ENCODE data around the gene ANKRD52. TPM values are rescaled to one million over a fixed set of nuclear protein-coding genes. Genes with fewer than 3 reads are reported as not detected.

Gene ANKRD52
- total RNA-seq, 1 experiment from 2014 or later, result 46.3 TPM

GRCh38 chr12:56204275-56204674 is 53.9 kb downstream of the ANKRD52 start:
- H3K36me3 Mint-ChIP-seq (ENCODE audit: insufficient read depth, unreplicated experiment), result peaks cover 42% of the 10 kb centered on the region
- POLR2A ChIA-PET, result interaction anchor here (1.4 to 3.8 kb wide), 2 partner anchors 15 to 17 kb away, joined by 6 to 23 read pairs; partner anchors contain the start of genes RNF41 and SMARCC2
- H3K4me1 Mint-ChIP-seq (ENCODE audit: insufficient read depth, unreplicated experiment), result peaks cover 5% of the 10 kb centered on the region
- DNase-seq (ENCODE audit: unreplicated experiment), result no peak
- H3K4me3 Mint-ChIP-seq (ENCODE audit: unreplicated experiment), result no peak overlapping the region
- intact Hi-C loops (cut with micrococcal nuclease), result no loop called here
- no peaks in the 10 kb centered on the region for H3K27me3 Mint-ChIP-seq (ENCODE audit: insufficient read depth, unreplicated experiment)
- H3K27ac Mint-ChIP-seq (ENCODE audit: low read depth, unreplicated experiment), result peak overlapping the region; percentile 3
- TF ChIP-seq, protein P1, sequence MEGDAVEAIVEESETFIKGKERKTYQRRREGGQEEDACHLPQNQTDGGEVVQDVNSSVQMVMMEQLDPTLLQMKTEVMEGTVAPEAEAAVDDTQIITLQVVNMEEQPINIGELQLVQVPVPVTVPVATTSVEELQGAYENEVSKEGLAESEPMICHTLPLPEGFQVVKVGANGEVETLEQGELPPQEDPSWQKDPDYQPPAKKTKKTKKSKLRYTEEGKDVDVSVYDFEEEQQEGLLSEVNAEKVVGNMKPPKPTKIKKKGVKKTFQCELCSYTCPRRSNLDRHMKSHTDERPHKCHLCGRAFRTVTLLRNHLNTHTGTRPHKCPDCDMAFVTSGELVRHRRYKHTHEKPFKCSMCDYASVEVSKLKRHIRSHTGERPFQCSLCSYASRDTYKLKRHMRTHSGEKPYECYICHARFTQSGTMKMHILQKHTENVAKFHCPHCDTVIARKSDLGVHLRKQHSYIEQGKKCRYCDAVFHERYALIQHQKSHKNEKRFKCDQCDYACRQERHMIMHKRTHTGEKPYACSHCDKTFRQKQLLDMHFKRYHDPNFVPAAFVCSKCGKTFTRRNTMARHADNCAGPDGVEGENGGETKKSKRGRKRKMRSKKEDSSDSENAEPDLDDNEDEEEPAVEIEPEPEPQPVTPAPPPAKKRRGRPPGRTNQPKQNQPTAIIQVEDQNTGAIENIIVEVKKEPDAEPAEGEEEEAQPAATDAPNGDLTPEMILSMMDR (IDR thresholded peaks at IDR 0.05; ENCODE audit: unreplicated experiment), result no peak
- CTCF ChIA-PET, result interaction anchor here (0.6 to 11.0 kb wide), 6 partner anchors 14 to 92 kb away, joined by 3 to 83 read pairs (median 9); partner anchors contain the start of genes ANKRD52, RNF41 and SMARCC2
- H3K9me3 Mint-ChIP-seq (ENCODE audit: unreplicated experiment), result no peaks in the 10 kb centered on the region
- no TSS peak for BruUV-seq (replicated peaks)

DNA sequence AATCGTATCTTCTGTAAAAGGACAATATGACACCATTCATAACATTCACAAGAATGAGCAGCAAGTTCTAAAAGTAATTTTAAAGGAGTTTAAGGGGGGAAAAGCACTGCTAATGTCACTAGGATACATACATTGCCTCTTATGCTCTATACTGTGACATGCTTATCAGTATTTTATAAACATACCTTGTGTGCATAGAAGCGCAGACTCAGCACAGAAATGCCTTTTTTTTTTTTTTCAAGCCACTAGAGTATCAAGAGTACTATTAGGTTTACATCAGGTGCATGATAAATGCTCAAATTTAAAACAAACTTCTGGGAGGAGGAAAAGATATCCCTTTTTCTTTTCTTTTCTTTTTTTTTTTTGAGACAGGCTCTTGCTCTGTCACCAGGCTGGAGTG is 55.3 kb downstream of the ANKRD52 start:
- ChIA-PET CTCF (interaction anchor here (0.7 to 11.0 kb wide), 5 partner anchors 13 to 1978 kb away, joined by 3 to 83 read pairs (median 4); partner anchors contain the start of genes RNF41 and SMARCC2), POLR2A (interaction anchor here (1.0 to 3.8 kb wide), 3 partner anchors 14 to 55 kb away, joined by 3 to 23 read pairs (median 6); partner anchors contain the start of genes ANKRD52, RNF41 and SMARCC2)
- H3K4me3 Mint-ChIP-seq (ENCODE audit: unreplicated experiment), result no peak overlapping the region
- H3K9me3 Mint-ChIP-seq (ENCODE audit: unreplicated experiment), result no peaks in the 10 kb centered on the region
- no peak for DNase-seq (ENCODE audit: unreplicated experiment)
- intact Hi-C loops (cut with micrococcal nuclease), result no loop called here
- H3K36me3 Mint-ChIP-seq (ENCODE audit: insufficient read depth, unreplicated experiment), result peaks cover 31% of the 10 kb centered on the region
- no TSS peak for BruUV-seq (replicated peaks)
- TF ChIP-seq, protein P1 (IDR thresholded peaks at IDR 0.05; ENCODE audit: unreplicated experiment), result no peak
- no peaks in the 10 kb centered on the region for H3K27me3 Mint-ChIP-seq (ENCODE audit: insufficient read depth, unreplicated experiment)
- H3K4me1 Mint-ChIP-seq (ENCODE audit: insufficient read depth, unreplicated experiment), result peaks cover 5% of the 10 kb centered on the region
- H3K27ac Mint-ChIP-seq (ENCODE audit: low read depth, unreplicated experiment), result no peak overlapping the region

DNA sequence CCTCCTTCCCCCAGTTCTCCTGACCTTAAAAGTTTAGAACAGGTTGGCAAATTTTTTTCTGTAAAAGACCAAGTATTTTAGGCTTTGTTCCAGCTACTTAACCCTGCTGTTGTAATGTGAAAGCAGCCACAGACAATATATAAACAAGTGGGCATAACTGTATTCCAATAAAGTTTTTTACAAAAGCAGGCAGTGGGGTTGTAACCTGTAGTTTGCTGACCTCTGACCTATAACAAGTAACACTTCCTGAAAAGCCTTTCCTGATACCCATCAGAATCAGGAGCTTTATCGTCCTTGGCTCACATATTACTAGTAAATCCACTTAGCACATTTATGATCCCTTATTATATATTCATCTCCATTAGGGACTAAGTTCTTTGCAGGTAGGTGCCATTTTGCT is 55.8 kb downstream of the ANKRD52 start:
- H3K4me1 Mint-ChIP-seq (ENCODE audit: insufficient read depth, unreplicated experiment), result peaks cover 9% of the 10 kb centered on the region
- CTCF ChIA-PET, result interaction anchor here (0.9 to 11.0 kb wide), 3 partner anchors 12 to 367 kb away, joined by 4 to 83 read pairs (median 6); partner anchors contain the start of genes RNF41 and SMARCC2
- no peak overlapping the region for H3K27ac Mint-ChIP-seq (ENCODE audit: low read depth, unreplicated experiment)

DNA sequence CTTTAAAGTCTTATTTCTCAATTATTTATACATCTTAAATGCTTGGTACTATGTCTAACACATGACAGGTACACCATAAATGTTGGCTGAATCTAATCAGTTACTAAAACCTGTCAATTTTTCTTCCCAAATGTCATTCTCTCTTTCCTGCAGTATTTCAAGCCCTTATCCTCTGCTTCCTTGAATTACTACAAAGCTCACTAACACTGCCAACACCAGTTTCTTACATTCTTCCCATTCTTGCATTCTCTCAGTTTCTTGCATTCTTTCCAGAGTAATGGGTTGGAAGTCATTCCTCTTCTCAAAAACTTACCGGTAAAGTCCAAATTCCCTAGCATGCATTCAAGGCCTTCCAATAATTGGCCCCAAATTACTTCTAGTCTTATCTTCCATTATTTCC is 59.3 kb downstream of the ANKRD52 start:
- Mint-ChIP-seq H3K36me3 (ENCODE audit: insufficient read depth, unreplicated experiment) (no peaks in the 10 kb centered on the region), H3K27ac (ENCODE audit: low read depth, unreplicated experiment) (no peak overlapping the region), H3K27me3 (ENCODE audit: insufficient read depth, unreplicated experiment) (no peaks in the 10 kb centered on the region), H3K9me3 (ENCODE audit: unreplicated experiment) (no peaks in the 10 kb centered on the region), H3K4me3 (ENCODE audit: unreplicated experiment) (no peak overlapping the region), H3K4me1 (ENCODE audit: insufficient read depth, unreplicated experiment) (peaks cover 10% of the 10 kb centered on the region)
- CTCF ChIA-PET, result interaction anchor here (0.6 to 1.9 kb wide), 2 partner anchors 8 to 19 kb away, joined by 4 to 9 read pairs; no protein-coding TSS in a partner anchor
- DNase-seq (ENCODE audit: unreplicated experiment), result no peak
- TF ChIP-seq, protein P1 (IDR thresholded peaks at IDR 0.05; ENCODE audit: unreplicated experiment), result no peak
- BruUV-seq (replicated peaks), result no TSS peak
- intact Hi-C loops (cut with micrococcal nuclease), result loop anchor here (10.0 kb wide), 1 partner anchor 464 kb away; no protein-coding TSS in a partner anchor
- POLR2A ChIA-PET, result no interaction called here

More for the DNA sequence above, 55.8 kb downstream of the ANKRD52 start:
- Mint-ChIP-seq H3K36me3 (ENCODE audit: insufficient read depth, unreplicated experiment) (peaks cover 27% of the 10 kb centered on the region), H3K4me3 (ENCODE audit: unreplicated experiment) (no peak overlapping the region), H3K9me3 (ENCODE audit: unreplicated experiment) (no peaks in the 10 kb centered on the region), H3K27me3 (ENCODE audit: insufficient read depth, unreplicated experiment) (no peaks in the 10 kb centered on the region)
- no TSS peak for BruUV-seq (replicated peaks)
- TF ChIP-seq, protein P1 (IDR thresholded peaks at IDR 0.05; ENCODE audit: unreplicated experiment), result no peak
- intact Hi-C loops (cut with micrococcal nuclease), result no loop called here
- DNase-seq (ENCODE audit: unreplicated experiment), result no peak
- POLR2A ChIA-PET, result interaction anchor here (0.6 to 3.8 kb wide), 4 partner anchors 12 to 56 kb away, joined by 3 to 23 read pairs (median 3); partner anchors contain the start of genes ANKRD52 and RNF41

All from MCF 10A (cell line).